Measurements from ENCODE around the gene B4GALT2.
A peak's percentile ranks its signal among the peaks of the same experiment; 100 is the strongest.

B4GALT2 gene, protein sequence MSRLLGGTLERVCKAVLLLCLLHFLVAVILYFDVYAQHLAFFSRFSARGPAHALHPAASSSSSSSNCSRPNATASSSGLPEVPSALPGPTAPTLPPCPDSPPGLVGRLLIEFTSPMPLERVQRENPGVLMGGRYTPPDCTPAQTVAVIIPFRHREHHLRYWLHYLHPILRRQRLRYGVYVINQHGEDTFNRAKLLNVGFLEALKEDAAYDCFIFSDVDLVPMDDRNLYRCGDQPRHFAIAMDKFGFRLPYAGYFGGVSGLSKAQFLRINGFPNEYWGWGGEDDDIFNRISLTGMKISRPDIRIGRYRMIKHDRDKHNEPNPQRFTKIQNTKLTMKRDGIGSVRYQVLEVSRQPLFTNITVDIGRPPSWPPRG

DNA sequence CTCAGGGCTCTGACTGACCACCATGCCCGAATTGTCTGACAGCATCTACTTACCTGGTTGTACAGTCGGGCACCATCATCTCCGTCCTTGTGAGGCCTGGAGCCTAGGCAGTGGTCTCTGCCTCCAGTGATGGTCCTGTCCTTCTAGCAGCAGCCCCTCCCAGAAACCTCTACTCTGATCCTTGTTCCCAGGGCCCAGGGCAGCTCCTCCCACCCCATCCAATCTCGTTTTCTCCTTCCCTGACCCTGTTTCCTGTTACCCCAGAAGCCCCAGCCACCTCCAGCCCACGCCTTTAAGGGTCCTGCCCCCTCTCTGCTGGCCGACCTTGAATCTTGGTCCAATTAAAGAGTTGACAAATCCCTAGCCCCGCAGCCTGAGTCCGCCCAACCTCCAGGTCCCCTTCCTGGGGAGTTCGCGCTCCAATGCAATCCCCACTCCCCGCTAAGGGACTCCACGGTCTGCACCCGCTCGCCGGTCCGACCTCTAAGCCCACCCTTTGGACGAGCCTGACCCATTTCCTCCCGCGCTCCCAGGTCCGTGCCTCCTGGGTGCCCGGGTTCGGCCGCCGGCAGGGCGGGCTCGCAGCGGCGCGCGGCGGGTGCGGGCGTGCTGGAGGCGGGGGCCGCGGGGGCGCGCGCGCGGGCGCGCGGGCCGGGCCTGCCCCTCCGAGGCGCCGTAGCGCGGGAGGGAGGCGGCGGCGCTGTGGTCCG, at the start of gene B4GALT2:
TSS of gene B4GALT2 (plus strand) at position 660 of the 710 bp plus-strand sequence. CDS start 1,951 bp downstream, outside the sequence.
- peak within 1 kb of the TSS; percentile 84 for H3K27ac ChIP-seq

DNA sequence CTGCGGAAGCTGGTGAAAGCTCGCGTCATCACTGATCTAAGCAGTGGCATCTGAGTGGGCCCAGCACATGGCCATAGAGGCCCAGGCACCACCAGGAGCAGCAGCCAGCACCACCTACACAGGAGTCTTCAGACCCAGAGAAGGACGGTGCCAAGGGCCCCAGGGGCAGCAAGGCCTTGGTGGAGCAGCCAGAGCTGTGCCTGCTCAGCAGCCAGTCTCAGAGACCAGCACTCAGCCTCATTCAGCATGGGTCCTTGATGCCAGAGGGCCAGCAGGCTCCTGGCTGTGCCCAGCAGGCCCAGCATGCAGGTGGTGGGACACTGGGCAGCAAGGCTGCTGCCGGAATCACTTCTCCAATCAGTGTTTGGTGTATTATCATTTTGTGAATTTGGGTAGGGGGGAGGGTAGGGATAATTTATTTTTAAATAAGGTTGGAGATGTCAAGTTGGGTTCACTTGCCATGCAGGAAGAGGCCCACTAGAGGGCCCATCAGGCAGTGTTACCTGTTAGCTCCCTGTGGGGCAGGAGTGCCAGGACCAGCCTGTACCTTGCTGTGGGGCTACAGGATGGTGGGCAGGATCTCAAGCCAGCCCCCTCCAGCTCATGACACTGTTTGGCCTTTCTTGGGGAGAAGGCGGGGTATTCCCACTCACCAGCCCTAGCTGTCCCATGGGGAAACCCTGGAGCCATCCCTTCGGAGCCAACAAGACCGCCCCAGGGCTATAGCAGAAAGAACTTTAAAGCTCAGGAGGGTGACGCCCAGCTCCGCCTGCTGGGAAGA, 48.7 kb upstream of the B4GALT2 start:
- DNase-seq (ENCODE audit: low read depth, low spot score): no peak
- peak overlapping the region; percentile 98 for H3K27ac ChIP-seq

More for the DNA sequence above, at the start of gene B4GALT2:
- no peak for DNase-seq (ENCODE audit: low read depth, low spot score)

DNA sequence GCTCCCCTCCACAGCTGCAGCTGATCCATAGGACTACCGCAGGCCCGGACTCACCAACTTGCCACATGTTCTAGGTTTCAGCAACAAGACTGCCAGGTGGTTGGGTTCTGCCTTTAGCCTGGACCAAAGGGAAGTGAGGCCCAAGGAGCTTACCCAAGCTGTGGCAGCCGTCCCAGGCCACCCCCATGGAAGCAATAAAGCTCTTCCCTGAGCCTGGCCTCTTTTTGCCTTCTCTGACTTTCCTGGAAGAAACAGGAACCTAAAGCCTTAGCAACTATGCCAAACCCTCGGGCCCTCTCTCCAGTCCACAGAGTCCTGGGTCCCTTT, 48.1 kb upstream of the B4GALT2 start:
- H3K27ac ChIP-seq: peak overlapping the region; percentile 98
- DNase-seq (ENCODE audit: low read depth, low spot score): no peak

DNA sequence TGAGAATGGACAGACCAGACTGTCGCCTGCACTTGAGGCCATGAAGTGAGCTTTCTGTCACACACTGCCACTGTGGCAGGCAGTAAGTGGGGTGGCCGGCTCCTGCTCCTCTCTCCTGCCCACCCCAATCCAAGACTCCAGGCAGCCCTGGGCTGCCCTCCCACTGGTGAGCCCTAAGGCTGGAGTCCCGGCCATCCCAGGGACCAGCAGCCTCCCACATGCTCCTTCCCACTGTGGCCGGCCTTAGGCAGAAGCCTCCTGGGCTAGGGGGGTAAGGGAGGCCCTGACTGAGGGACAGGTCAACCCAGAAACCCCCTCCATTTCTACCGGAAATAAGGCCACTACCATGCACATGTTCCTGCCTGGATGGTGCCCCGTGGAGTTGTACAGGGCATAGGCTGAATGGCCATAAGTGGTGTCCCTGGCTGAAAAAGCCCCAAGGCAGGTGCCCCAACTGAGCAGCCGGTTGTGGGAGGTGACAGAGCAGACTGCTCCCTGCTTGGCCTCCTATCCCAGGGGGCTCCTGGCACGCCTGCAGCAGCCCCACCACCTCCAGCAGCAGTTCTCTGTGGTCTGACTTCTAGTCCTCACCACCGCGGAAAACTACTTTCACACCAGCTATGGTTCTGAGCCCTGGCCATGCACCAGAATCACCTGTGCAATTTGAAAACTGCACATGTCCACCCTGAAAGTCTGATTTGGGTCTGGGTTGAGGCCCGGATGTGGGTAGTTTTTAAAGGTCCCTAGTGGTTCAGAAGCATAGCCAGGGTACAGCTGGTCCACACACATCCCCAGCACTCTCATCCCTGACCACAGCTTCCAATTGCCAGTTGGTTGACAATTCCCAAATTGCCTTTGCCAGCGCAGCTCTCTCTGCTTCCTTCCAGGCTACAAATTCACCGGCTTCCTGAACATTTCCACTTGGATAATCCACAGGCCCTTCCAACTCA, 47.0 kb upstream of the B4GALT2 start:
- peak overlapping the region; percentile 98 for H3K27ac ChIP-seq
- no peak for DNase-seq (ENCODE audit: low read depth, low spot score)

DNA sequence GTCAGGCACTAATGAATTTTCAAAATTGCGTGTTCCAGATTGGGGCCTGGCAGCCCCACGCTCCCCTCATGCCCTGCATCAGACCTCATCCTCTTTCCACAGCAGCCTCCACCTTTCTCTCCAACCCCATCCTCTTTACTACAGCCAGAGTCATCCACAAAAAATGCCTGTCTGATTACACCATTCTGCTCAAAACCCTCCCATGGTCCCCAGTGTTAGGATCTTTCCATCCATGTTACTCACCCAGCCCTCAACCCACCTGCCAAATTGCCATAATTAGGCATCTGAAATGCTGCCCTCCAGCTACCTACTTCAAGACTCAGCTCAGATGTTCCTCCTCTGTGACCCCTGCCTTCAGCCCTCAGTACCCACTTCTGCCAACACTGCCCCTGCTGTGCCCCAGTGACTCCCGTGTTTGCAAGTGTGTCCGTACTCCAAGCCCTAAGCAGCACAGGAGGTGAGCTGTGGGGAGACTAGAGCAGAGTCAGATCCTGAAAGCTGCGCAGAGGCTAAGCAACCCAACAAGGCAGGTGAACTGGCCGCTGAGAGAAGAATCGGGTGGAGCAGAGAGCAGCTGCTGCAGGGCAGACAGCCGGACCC, 46.1 kb upstream of the B4GALT2 start:
- no peak for DNase-seq (ENCODE audit: low read depth, low spot score)
- peak overlapping the region; percentile 98 for H3K27ac ChIP-seq

DNA sequence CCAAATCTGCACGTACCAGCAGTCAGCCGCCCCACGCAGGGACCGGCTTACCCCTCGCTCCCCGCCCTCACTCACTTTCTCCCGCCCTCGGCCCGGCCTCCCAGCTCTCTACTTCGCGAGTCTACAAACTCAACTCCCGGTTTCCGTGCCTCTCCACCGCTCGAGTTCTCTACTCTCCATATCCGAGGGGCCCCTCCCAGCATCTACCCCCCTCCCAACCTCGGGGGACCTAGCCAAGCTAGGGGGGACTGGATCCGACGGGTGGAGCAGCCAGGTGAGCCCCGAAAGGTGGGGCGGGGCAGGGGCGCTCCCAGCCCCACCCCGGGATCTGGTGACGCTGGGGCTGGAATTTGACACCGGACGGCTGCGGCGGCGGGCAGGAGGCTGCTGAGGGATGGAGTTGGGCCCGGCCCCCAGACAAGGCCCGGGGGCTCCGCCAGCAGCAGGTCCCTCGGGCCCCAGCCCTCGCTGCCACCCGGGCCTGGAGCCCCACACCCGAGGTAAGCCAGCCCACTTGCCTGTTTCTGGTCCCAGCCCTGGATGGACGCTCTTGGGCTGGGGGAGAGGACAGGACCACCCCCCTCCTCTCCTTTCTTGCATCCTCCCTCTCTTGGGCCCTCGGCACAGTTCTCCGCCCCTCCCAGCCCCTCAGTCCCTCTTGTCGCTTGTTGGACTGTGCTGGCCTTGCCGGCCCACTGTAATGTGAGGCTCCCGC, 45.5 kb upstream of the B4GALT2 start, which contains the start of gene ARTN:
TSS of gene ARTN (plus strand) at position 416 of the 715 bp plus-strand sequence. CDS start 1,856 bp downstream, outside the sequence.
- H3K27ac ChIP-seq: peak within 1 kb of the TSS; percentile 98
- DNase-seq (ENCODE audit: low read depth, low spot score): no peak

DNA sequence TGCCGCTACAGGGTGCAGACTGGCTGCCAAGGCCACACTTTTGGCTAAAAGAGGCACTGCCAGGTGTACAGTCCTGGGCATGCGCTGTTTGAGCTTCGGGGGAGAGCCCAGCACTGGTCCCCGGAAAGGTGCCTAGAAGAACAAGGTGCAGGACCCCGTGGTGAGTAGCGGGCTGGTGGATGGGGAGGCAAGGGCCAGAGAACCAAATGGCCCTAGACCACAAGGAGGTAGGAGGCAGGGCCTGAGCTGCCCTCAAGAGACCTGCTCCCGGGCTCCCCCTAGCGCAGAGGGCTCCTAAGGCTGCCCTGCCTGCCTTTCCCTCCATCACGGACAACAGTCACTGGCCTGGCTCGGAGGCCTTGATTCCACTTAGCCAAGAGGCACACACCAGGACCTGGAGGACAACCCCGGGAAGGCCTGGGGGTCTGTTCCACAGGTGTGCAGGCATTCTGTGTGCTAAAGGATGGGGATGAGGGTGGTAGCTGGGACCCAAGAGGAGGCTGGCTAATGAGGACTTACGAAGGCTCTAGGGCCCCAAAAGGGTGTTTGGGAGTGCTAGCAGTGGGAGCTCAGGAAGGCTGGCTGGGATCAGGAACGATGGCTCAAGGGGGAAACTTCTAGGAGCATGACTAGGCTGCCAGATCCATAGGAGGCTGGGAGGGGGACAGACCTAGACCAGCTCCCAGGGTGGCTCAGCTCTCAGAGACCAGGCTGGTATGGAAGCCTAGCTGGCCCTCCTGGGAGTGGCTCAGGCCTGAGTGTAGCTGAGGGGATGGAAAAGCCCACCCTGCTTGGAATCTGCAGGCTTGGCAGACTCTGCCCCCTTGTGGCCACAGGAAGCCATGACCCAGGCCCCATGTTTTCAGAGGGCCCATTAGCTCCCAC, 44.7 kb upstream of the B4GALT2 start:
- DNase-seq (ENCODE audit: low read depth, low spot score): no peak
- H3K27ac ChIP-seq: peak overlapping the region; percentile 98

DNA sequence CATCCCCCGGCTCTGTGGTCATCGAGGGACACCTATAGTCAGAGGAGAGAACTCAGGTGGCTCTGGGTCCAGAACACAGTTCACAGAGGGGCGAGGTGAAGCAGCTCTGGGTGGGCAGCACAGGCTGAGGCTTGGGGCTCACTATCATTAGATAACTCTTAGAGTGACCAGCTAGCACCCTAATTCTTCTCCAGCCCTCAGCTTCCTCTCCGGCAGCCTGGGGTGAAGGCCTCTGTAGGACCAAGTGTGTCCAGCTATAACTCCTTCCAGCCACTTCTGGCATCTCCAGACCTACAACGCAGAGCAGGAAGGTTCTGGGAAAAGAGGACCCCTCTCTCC, 44.1 kb upstream of the B4GALT2 start:
- DNase-seq (ENCODE audit: low read depth, low spot score): no peak
- peak overlapping the region; percentile 98 for H3K27ac ChIP-seq

DNA sequence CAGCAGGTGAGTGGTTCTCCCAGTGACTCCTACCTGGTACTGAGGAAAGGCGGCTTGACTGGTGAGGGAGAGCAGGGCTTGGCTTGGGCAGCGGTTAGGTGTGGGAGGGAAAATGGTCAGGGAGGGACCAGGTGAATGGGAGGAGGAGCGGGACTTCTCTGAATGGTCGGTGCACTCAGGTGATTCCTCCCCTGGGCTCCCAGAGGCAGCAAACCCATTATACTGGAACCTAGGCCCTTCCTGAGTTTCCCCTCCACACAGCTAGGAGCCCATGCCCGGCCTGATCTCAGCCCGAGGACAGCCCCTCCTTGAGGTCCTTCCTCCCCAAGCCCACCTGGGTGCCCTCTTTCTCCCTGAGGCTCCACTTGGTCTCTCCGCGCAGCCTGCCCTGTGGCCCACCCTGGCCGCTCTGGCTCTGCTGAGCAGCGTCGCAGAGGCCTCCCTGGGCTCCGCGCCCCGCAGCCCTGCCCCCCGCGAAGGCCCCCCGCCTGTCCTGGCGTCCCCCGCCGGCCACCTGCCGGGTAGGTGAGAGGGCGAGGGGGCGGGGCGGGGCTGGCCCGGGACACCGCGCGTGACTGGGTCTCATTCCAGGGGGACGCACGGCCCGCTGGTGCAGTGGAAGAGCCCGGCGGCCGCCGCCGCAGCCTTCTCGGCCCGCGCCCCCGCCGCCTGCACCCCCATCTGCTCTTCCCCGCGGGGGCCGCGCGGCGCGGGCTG, 43.1 kb upstream of the B4GALT2 start:
- H3K27ac ChIP-seq: peak overlapping the region; percentile 98
- no peak for DNase-seq (ENCODE audit: low read depth, low spot score)

DNA sequence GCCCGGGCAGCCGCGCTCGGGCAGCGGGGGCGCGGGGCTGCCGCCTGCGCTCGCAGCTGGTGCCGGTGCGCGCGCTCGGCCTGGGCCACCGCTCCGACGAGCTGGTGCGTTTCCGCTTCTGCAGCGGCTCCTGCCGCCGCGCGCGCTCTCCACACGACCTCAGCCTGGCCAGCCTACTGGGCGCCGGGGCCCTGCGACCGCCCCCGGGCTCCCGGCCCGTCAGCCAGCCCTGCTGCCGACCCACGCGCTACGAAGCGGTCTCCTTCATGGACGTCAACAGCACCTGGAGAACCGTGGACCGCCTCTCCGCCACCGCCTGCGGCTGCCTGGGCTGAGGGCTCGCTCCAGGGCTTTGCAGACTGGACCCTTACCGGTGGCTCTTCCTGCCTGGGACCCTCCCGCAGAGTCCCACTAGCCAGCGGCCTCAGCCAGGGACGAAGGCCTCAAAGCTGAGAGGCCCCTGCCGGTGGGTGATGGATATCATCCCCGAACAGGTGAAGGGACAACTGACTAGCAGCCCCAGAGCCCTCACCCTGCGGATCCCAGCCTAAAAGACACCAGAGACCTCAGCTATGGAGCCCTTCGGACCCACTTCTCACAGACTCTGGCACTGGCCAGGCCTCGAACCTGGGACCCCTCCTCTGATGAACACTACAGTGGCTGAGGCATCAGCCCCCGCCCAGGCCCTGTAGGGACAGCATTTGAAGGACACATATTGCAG, 42.4 kb upstream of the B4GALT2 start:
- no peak for DNase-seq (ENCODE audit: low read depth, low spot score)
- H3K27ac ChIP-seq: peak overlapping the region; percentile 98

DNA sequence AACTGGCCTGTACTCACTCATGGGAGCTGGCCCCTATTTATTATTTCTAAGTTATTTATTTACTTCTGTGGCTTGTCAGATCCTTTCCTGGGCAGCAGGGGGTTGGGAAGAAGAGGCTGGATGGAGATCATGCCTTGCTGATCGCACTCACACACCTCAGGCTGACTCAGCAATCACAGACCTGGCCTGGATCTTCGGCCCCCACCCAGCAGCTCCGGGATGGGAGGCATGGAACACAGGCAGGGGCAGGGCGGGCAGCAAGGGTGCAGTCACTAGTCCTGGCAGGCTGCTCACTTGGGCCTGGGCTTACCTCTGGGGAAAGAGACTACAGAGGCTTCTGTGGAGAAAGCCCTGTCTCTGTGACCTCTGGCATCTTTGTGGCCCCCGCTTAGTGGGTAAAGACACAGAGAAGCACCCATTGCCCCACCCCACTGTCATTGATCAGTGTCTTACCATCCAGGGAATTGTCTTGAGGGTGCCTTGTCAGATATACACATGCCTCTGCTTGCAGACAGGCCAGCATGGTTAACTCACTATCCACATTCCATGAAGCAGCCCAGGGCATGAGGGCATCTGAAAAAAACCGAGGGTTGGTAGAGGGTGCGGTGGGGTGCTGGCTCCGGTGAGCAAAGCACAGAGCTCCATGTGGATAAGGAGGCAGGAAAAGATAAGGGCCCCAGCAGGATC, 41.7 kb upstream of the B4GALT2 start:
- peak overlapping the region; percentile 98 for H3K27ac ChIP-seq
- no peak for DNase-seq (ENCODE audit: low read depth, low spot score)

DNA sequence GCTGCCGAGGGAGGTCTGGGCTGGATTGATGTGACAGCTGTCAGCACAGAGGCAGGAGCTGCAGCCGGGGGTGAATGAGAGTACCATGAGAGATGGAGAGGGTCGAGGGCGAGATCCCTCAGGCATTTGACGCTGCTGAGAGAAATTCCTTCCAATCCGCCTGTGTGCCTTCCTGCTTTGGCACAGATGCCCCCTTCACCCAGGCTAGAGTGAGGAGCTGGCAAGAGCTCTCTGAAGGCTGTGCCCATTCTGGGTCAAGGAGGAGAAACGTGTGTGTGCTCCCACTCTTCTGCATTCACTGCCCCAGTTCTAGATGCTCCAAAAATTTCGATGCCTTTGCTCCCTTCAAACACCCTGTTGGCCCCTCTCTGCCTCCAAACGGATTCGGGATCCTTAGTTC, 40.6 kb upstream of the B4GALT2 start:
- DNase-seq (ENCODE audit: low read depth, low spot score): no peak
- peak overlapping the region; percentile 98 for H3K27ac ChIP-seq

DNA sequence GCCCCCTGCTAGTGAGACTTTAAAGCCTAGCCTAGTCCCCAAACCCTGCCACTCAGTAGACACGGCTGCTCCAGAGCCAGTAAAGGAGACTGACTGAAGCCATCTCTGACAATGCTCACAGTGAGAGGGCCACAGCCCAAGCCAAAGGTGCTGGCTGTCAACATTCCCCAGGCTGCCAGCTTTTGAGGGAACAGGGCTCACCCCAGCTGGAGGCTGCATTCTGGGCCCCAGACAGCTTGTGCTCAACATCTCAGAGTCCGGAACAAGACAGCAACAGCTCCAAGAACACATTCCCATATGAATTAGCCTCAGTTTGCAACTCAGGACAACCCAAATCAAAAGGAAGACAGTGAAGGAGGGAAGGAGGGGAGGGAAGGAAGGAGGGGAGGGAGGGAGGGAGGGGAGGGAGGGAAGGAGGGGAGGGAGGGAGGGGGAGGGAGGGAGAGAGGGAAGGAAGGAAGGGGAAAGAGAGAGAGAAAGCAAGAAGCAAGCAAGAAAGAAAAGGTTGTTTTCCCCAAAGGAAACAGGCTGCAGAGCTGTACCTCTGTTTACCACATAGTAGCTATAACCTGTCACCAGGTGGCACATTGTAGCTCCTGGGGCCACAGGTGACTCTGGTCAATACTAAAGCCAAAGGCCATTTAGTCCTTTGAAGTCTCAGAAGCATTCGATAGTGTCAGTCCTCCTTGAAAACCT, 40.0 kb upstream of the B4GALT2 start:
- no peak for DNase-seq (ENCODE audit: low read depth, low spot score)
- H3K27ac ChIP-seq: peak overlapping the region; percentile 98

DNA sequence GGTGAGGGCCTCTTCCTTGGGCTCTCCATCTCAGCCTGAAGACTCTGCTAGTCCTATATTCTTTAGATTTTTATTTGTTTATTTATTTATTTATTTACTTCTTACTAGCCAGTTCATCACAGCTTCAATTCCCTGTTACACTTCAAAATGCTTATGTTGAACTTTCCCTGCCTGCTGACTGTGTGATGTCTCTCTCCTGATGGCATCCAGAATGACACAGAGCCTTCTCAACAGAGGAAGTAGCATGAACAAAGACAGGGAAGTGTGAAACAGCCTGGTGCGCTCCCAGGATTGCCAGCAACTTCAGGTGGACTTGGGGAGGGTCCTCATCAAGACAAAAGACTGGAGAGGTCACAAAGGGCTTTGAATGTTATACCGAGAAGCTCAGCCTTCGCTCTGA, 36.6 kb upstream of the B4GALT2 start:
- H3K27ac ChIP-seq: peak overlapping the region; percentile 16
- DNase-seq (ENCODE audit: low read depth, low spot score): no peak

DNA sequence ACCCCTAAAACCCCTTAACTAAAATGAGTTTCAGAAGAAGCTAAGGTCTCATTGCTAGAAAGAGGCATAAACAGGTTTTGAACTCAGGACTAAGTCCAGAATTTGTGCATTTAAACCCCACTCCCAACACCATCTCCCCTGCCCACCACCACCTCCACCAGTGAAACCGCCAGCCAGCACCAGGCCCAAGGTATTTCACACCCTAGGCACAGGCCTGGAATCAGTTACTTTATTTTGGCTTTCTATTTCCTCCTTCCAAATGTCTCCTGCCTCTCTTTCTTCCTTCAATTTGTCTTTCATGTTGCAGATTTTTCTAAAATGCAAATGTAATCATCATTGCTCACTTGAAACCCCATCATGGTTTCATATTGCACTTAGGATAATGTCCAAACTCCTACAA, 34.1 kb upstream of the B4GALT2 start:
- no peak overlapping the region for H3K27ac ChIP-seq
- no peak for DNase-seq (ENCODE audit: low read depth, low spot score)

Measured in epithelial cell of prostate (primary cell).